Liver (tissue), 9 donors: Measurements from ENCODE around the gene TGM3. TPM values are rescaled to one million over a fixed set of nuclear protein-coding genes. Genes with fewer than 3 reads are reported as not detected.

Experiments used
- DNase-seq: peaks from one replicate; pipeline ENCODE4 v3.0.0-alpha.2; 2017; ENCODE audit warnings: low spot score
- H3K27ac ChIP-seq, 2 donors: one replicate each; pipeline ENCODE4 v1.7.0; 2013; ENCODE audit warnings: inconsistent platforms in 2 of 2, low read length in 2 of 2, control low read depth in 1 of 2, low read depth in 1 of 2, mild to moderate bottlenecking in 1 of 2
- H3K27me3 ChIP-seq, 4 donors: one replicate each; pipeline versions ENCODE4 v1.6.1 to v1.7.0; 2013; ENCODE audit warnings: low read length in 3 of 4, inconsistent platforms in 1 of 4, mild to moderate bottlenecking in 1 of 4, moderate library complexity in 1 of 4; ENCODE audit not compliant: control insufficient read depth in 4 of 4, insufficient read depth in 4 of 4
- H3K36me3 ChIP-seq, 4 donors: one replicate each; pipeline versions ENCODE4 v1.6.1 to v1.7.0; 2013; ENCODE audit warnings: low read length in 3 of 4, mild to moderate bottlenecking in 3 of 4, low read depth in 1 of 4, moderate library complexity in 1 of 4; ENCODE audit not compliant: control insufficient read depth in 4 of 4, insufficient read depth in 3 of 4
- H3K4me1 ChIP-seq, 4 donors: one replicate each; pipeline versions ENCODE4 v1.6.1 to v1.7.0; 2013; ENCODE audit warnings: low read length in 3 of 4, mild to moderate bottlenecking in 3 of 4, moderate library complexity in 1 of 4; ENCODE audit not compliant: control insufficient read depth in 4 of 4, insufficient read depth in 4 of 4
- H3K4me3 ChIP-seq, 3 donors: one replicate each; pipeline versions ENCODE4 v1.6.1 to v1.7.0; 2013; ENCODE audit warnings: low read length in 3 of 3, control low read depth in 1 of 3, low read depth in 1 of 3, mild to moderate bottlenecking in 1 of 3
- H3K9ac ChIP-seq, 2 donors: one replicate each; pipeline ENCODE4 v1.7.0; 2013; ENCODE audit warnings: low read length in 2 of 2, mild to moderate bottlenecking in 2 of 2, moderate library complexity in 2 of 2, control low read depth in 1 of 2, low read depth in 1 of 2
- H3K9me3 ChIP-seq, 4 donors: one replicate each; pipeline versions ENCODE4 v1.6.1 to v1.7.0; 2013; ENCODE audit warnings: low read length in 3 of 4; ENCODE audit not compliant: control insufficient read depth in 4 of 4
- EGR1 ChIP-seq, 2 donors: IDR thresholded peaks; 2 replicates each; pipeline ENCODE4 v1.6.1; 2016 to 2018; ENCODE audit warnings: antibody characterized with exemption in 2 of 2, low read depth in 2 of 2
- FOXA1 ChIP-seq: IDR thresholded peaks from 2 replicates; pipeline ENCODE4 v1.6.1; 2016; ENCODE audit warnings: antibody characterized with exemption
- GABPA ChIP-seq, 2 donors: IDR thresholded peaks in 1 of 2; conservative IDR thresholded peaks in 1 of 2; 2 replicates each; pipeline ENCODE4 v1.6.1; 2016; ENCODE audit warnings: antibody characterized with exemption in 2 of 2, mild to moderate bottlenecking in 1 of 2, moderate library complexity in 1 of 2
- HNF4G ChIP-seq: IDR thresholded peaks from 2 replicates; pipeline ENCODE4 v1.6.1; 2016; ENCODE audit warnings: antibody characterized with exemption
- JUND ChIP-seq, 2 donors: IDR thresholded peaks; 2 replicates each; pipeline ENCODE4 v1.6.1; 2016; ENCODE audit warnings: antibody characterized with exemption in 2 of 2
- NR2F2 ChIP-seq: IDR thresholded peaks from 2 replicates; pipeline ENCODE4 v1.6.1; 2016; ENCODE audit warnings: antibody characterized with exemption
- RAD21 ChIP-seq, 2 donors: IDR thresholded peaks; 2 replicates each; pipeline ENCODE4 v1.6.1; 2016; ENCODE audit warnings: antibody characterized with exemption in 2 of 2, mild to moderate bottlenecking in 2 of 2
- RXRA ChIP-seq, 2 donors: IDR thresholded peaks; 2 replicates each; pipeline ENCODE4 v1.6.1; 2017 to 2018; ENCODE audit warnings: antibody characterized with exemption in 2 of 2, mild to moderate bottlenecking in 1 of 2
- TAF1 ChIP-seq: conservative IDR thresholded peaks from 2 replicates; pipeline ENCODE4 v1.6.1; 2016; ENCODE audit warnings: antibody characterized with exemption, mild to moderate bottlenecking
- YY1 ChIP-seq: IDR thresholded peaks from 2 replicates; pipeline ENCODE4 v1.6.1; 2016; ENCODE audit warnings: antibody characterized with exemption, mild to moderate bottlenecking
- WGBS: extraction: QIAGEN DNeasy Blood & Tissue Kit; methylation state at CpG from one replicate; pipeline ENCODE4 v1.1.7; 2013; 5-methylcytosine and 5-hydroxymethylcytosine counted together
- polyA plus RNA-seq, 2 donors: library from polyadenylated mRNA; stranded (reverse) in 1 of 2; unstranded in 1 of 2; fragments of 200-250 nt in 1 of 2; fragments of >200 nt in 1 of 2; fragmentation: Nextera tagmentation in 1 of 2; extraction: Ambion mirVana in 1 of 2; gene quantifications; one replicate each; pipeline versions ENCODE4 v1.2.1 to v1.2.3, GENCODE V29; 2013 to 2015
- total RNA-seq, 2 donors: library from RNA; depleted of rRNA; stranded (reverse); fragments of >200 nt; gene quantifications; one replicate each; pipeline ENCODE4 v1.2.3, GENCODE V29; 2014
- TF ChIP-seq, protein P1 (sequence below): IDR thresholded peaks from 2 replicates; pipeline ENCODE4 v1.6.1; 2016; ENCODE audit warnings: antibody characterized with exemption
- TF ChIP-seq, protein P2 (sequence below): IDR thresholded peaks from 2 replicates; pipeline ENCODE4 v1.6.1; 2016; ENCODE audit warnings: antibody characterized with exemption, mild to moderate bottlenecking
- TF ChIP-seq, protein P3 (sequence below): fragments of 150-350 bp; IDR thresholded peaks from 2 replicates; pipeline ENCODE4 v1.5.1; 2017; ENCODE audit warnings: improper control_type of control experiment, low read depth, low read length; ENCODE audit not compliant: missing input control
- donor health status: healthy.
- donor health status: healthy.
- donor health status: healthy.
- donor health status: healthy.
- donor health status: healthy.

The TGM3 gene
- total and polyA plus RNA-seq, 4 donors = 0.05 to 0.28 (median 0.08) TPM; not detected in 1

DNA sequence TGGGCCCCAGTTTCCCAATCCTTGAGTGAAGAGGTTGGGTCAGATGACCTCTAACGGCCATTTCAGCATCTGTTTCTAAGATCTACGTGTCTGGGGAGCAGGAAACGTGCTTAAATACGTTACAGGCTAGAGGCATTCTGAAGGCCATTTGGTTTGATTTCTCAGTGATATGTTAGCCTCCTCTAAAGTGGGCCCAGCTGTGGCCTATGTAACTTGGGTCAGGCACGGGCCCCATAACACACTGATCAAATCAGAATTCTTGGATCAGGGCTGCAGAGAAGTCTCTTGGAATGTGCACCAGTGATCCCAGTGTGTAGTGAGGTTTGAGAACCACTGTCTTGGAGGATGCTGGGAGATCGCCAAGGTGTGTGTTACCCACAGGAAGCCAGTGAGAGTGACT is 36.1 kb upstream of the TGM3 start (continued):
- TF ChIP-seq, protein P1, sequence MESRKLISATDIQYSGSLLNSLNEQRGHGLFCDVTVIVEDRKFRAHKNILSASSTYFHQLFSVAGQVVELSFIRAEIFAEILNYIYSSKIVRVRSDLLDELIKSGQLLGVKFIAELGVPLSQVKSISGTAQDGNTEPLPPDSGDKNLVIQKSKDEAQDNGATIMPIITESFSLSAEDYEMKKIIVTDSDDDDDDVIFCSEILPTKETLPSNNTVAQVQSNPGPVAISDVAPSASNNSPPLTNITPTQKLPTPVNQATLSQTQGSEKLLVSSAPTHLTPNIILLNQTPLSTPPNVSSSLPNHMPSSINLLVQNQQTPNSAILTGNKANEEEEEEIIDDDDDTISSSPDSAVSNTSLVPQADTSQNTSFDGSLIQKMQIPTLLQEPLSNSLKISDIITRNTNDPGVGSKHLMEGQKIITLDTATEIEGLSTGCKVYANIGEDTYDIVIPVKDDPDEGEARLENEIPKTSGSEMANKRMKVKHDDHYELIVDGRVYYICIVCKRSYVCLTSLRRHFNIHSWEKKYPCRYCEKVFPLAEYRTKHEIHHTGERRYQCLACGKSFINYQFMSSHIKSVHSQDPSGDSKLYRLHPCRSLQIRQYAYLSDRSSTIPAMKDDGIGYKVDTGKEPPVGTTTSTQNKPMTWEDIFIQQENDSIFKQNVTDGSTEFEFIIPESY = no peak

DNA sequence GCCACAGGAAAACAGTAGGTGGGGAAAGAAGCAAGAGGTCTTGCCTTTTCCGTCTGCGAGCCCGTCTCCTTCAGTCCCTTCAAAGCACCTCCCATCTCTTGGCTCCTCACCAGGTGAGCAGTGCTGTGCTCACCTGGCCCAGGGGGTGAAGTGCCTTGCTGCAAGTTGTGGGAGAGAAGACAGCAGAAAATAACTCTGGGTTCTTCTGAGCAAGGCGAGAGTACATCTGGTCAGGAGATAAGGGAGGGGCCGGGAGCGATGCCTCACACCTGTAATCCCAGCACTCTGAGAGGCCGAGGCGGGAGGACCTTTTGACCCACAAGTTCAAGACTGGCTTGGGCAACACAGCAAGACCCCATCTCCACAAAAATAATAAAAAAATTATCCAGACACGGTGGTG is 35.6 kb upstream of the TGM3 start:
- TF ChIP-seq FOXA1 (no peak), JUND (IDR thresholded peaks at IDR 0.05) (no peak), YY1 (no peak), RXRA (IDR thresholded peaks at IDR 0.05) (no peak), HNF4G (no peak), GABPA (IDR thresholded peaks at IDR 0.05 in 1 of 2, conservative IDR thresholded peaks at IDR 0.05 in 1 of 2) (no peak), TAF1 (no peak), RAD21 (IDR thresholded peaks at IDR 0.05) (no peak), NR2F2 (no peak), EGR1 (IDR thresholded peaks at IDR 0.05; ENCODE audit: low read depth in 2 of 2) (no peak)
- TF ChIP-seq, protein P1 = no peak
- TF ChIP-seq, protein P2, sequence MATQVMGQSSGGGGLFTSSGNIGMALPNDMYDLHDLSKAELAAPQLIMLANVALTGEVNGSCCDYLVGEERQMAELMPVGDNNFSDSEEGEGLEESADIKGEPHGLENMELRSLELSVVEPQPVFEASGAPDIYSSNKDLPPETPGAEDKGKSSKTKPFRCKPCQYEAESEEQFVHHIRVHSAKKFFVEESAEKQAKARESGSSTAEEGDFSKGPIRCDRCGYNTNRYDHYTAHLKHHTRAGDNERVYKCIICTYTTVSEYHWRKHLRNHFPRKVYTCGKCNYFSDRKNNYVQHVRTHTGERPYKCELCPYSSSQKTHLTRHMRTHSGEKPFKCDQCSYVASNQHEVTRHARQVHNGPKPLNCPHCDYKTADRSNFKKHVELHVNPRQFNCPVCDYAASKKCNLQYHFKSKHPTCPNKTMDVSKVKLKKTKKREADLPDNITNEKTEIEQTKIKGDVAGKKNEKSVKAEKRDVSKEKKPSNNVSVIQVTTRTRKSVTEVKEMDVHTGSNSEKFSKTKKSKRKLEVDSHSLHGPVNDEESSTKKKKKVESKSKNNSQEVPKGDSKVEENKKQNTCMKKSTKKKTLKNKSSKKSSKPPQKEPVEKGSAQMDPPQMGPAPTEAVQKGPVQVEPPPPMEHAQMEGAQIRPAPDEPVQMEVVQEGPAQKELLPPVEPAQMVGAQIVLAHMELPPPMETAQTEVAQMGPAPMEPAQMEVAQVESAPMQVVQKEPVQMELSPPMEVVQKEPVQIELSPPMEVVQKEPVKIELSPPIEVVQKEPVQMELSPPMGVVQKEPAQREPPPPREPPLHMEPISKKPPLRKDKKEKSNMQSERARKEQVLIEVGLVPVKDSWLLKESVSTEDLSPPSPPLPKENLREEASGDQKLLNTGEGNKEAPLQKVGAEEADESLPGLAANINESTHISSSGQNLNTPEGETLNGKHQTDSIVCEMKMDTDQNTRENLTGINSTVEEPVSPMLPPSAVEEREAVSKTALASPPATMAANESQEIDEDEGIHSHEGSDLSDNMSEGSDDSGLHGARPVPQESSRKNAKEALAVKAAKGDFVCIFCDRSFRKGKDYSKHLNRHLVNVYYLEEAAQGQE = no peak
- TF ChIP-seq, protein P3, sequence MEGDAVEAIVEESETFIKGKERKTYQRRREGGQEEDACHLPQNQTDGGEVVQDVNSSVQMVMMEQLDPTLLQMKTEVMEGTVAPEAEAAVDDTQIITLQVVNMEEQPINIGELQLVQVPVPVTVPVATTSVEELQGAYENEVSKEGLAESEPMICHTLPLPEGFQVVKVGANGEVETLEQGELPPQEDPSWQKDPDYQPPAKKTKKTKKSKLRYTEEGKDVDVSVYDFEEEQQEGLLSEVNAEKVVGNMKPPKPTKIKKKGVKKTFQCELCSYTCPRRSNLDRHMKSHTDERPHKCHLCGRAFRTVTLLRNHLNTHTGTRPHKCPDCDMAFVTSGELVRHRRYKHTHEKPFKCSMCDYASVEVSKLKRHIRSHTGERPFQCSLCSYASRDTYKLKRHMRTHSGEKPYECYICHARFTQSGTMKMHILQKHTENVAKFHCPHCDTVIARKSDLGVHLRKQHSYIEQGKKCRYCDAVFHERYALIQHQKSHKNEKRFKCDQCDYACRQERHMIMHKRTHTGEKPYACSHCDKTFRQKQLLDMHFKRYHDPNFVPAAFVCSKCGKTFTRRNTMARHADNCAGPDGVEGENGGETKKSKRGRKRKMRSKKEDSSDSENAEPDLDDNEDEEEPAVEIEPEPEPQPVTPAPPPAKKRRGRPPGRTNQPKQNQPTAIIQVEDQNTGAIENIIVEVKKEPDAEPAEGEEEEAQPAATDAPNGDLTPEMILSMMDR = no peak
- DNase-seq = no peak
- H3K9me3 ChIP-seq = no peaks in the 10 kb centered on the region

More for the DNA sequence above, 35.6 kb upstream of the TGM3 start:
- H3K4me1 ChIP-seq = peaks cover 8 to 28% (median 17%) of the 10 kb centered on the region in 4 donors
- no peak overlapping the region for H3K4me3 ChIP-seq
- no peak overlapping the region for H3K9ac ChIP-seq
- WGBS = 94% methylated on average over 9 of the region's 9 CpGs
- H3K27ac ChIP-seq = no peak overlapping the region
- no peaks in the 10 kb centered on the region for H3K36me3 ChIP-seq
- no peaks in the 10 kb centered on the region for H3K27me3 ChIP-seq
